IMR-90 (cell line): ENCODE results near the gene CISTR. TPM values are rescaled to one million over a fixed set of nuclear protein-coding genes. Genes with fewer than 3 reads are reported as not detected.

Experiments used
- ATAC-seq: fragments of 200-7000 bp; cut with Tn5 transposase; 2 replicates; pipeline ENCODE4 v1.9.1; 2020; ENCODE audit warnings: low read depth, mild to moderate bottlenecking, moderate library complexity
- BruUV-seq: library from RNA; stranded (reverse); fragments of 400-500 nt; replicated peaks from 2 replicates; lab custom pipeline; 2021; lab: Mats Ljungman, UMichigan
- CTCF ChIA-PET: fragments of 300-600 bp; formaldehyde crosslinking; extraction: SDS; loops from one replicate; lab custom pipeline; 2021; ENCODE audit warnings: antibody characterized with exemption; lab: Yijun Ruan, JAX
- POLR2A ChIA-PET: fragments of 300-600 bp; sonication (Branson Sonifier 250); formaldehyde crosslinking; loops from one replicate; lab custom pipeline; 2022; ENCODE audit warnings: antibody characterized with exemption; ENCODE audit not compliant: unreplicated experiment; lab: Charles Lee
- DNase-seq: peaks from one replicate; pipeline ENCODE4 v3.0.0; 2013
- H2AFZ ChIP-seq: replicated peaks from 2 replicates; pipeline ENCODE3; 2013; ENCODE audit warnings: low read length, mild to moderate bottlenecking; ENCODE audit not compliant: poor library complexity
- H2AK5ac ChIP-seq: 2 replicates; pipeline ENCODE4 v1.6.1; 2013; ENCODE audit warnings: low read depth, low read length, inconsistent platforms
- H2AK9ac ChIP-seq: replicated peaks from 2 replicates; pipeline ENCODE3; 2013; ENCODE audit warnings: mild to moderate bottlenecking, low read depth, low read length, moderate library complexity; ENCODE audit not compliant: poor library complexity
- H2BK120ac ChIP-seq: 2 replicates; pipeline ENCODE4 v1.6.1; 2013; ENCODE audit warnings: low read depth, low read length, inconsistent platforms
- H2BK15ac ChIP-seq: 3 replicates; pipeline ENCODE4 v1.6.1; 2013; ENCODE audit warnings: low read depth, low read length, inconsistent platforms
- H2BK20ac ChIP-seq: 2 replicates; pipeline ENCODE4 v1.6.1; 2013; ENCODE audit warnings: low read depth, mild to moderate bottlenecking, inconsistent platforms, low read length, moderate library complexity
- H2BK5ac ChIP-seq: 2 replicates; pipeline ENCODE4 v1.6.1; 2013; ENCODE audit warnings: mild to moderate bottlenecking, low read depth, low read length, inconsistent platforms; ENCODE audit not compliant: poor library complexity, severe bottlenecking
- H3K14ac ChIP-seq: replicated peaks from 2 replicates; pipeline ENCODE4 v1.6.1; 2013; ENCODE audit warnings: low read depth, low read length, inconsistent platforms
- H3K18ac ChIP-seq: 2 replicates; pipeline ENCODE4 v1.6.1; 2013; ENCODE audit warnings: low read depth, low read length, control low read depth
- H3K23ac ChIP-seq: 2 replicates; pipeline ENCODE4 v1.6.1; 2013; ENCODE audit warnings: low read depth, low read length, inconsistent platforms
- H3K27ac ChIP-seq: 2 replicates; pipeline ENCODE4 v1.5.1; 2013; ENCODE audit warnings: mild to moderate bottlenecking, control low read depth, low read length; ENCODE audit not compliant: insufficient read depth
- H3K27me3 ChIP-seq: 2 replicates; pipeline ENCODE4 v1.6.1; 2013; ENCODE audit warnings: low read length; ENCODE audit not compliant: control insufficient read depth, insufficient read depth
- H3K36me3 ChIP-seq: 2 replicates; pipeline ENCODE4 v1.6.1; 2013; ENCODE audit warnings: low read length, mixed read lengths; ENCODE audit not compliant: control insufficient read depth, insufficient read depth
- H3K4ac ChIP-seq: 2 replicates; pipeline ENCODE4 v1.6.1; 2013; ENCODE audit warnings: low read depth, low read length, inconsistent platforms
- H3K4me1 ChIP-seq: 2 replicates; pipeline ENCODE4 v1.6.1; 2013; ENCODE audit warnings: low read length, mixed read lengths; ENCODE audit not compliant: control insufficient read depth, insufficient read depth
- H3K4me2 ChIP-seq: 2 replicates; pipeline ENCODE4 v1.6.1; 2013; ENCODE audit warnings: low read depth, mild to moderate bottlenecking, control low read depth, low read length, moderate library complexity
- H3K4me3 ChIP-seq: 2 replicates; pipeline ENCODE4 v1.5.1; 2013; ENCODE audit warnings: low read depth, mild to moderate bottlenecking, control low read depth, low read length, moderate library complexity; ENCODE audit not compliant: insufficient read depth
- H3K56ac ChIP-seq: 2 replicates; pipeline ENCODE4 v1.6.1; 2013; ENCODE audit warnings: low read length, inconsistent platforms; ENCODE audit not compliant: insufficient read depth; ENCODE audit errors: extremely low read depth
- H3K79me1 ChIP-seq, 2 experiments: 2 replicates each; pipeline ENCODE4 v1.6.1; 2013; ENCODE audit warnings: low read length in 2 of 2, inconsistent platforms in 1 of 2, low read depth in 1 of 2
- H3K9ac ChIP-seq: 2 replicates; pipeline ENCODE4 v1.6.1; 2013; ENCODE audit warnings: low read depth, low read length, control low read depth
- H3K9me1 ChIP-seq: 2 replicates; pipeline ENCODE4 v1.6.1; 2013; ENCODE audit warnings: low read length, inconsistent platforms; ENCODE audit not compliant: insufficient read depth
- H3K9me3 ChIP-seq: 2 replicates; pipeline ENCODE4 v1.6.1; 2013; ENCODE audit warnings: low read length; ENCODE audit not compliant: control insufficient read depth, insufficient read depth
- H4K20me1 ChIP-seq: 2 replicates; pipeline ENCODE4 v1.6.1; 2013; ENCODE audit warnings: low read length, inconsistent platforms; ENCODE audit not compliant: insufficient read depth
- H4K5ac ChIP-seq: 2 replicates; pipeline ENCODE4 v1.6.1; 2013; ENCODE audit warnings: mild to moderate bottlenecking, low read depth, low read length, control low read depth
- H4K8ac ChIP-seq, 2 experiments: 2 replicates each; pipeline ENCODE4 v1.6.1; 2013; ENCODE audit warnings: low read depth in 2 of 2, low read length in 2 of 2, control low read depth in 1 of 2, inconsistent platforms in 1 of 2
- H4K91ac ChIP-seq: 2 replicates; pipeline ENCODE4 v1.6.1; 2013; ENCODE audit warnings: low read depth, low read length, inconsistent platforms; ENCODE audit not compliant: insufficient read depth
- BHLHE40 ChIP-seq: fragments of 150-350 bp; IDR thresholded peaks from 2 replicates; pipeline ENCODE4 v1.6.1; 2016; ENCODE audit warnings: mild to moderate bottlenecking, low read depth, low read length
- CEBPB ChIP-seq: IDR thresholded peaks from 2 replicates; pipeline ENCODE4 v1.6.1; 2012; ENCODE audit warnings: low read depth, low read length, improper control_type of control experiment
- CHD1 ChIP-seq: IDR thresholded peaks from 2 replicates; pipeline ENCODE4 v1.6.1; 2012; ENCODE audit warnings: low read depth, low read length, improper control_type of control experiment
- CTCF ChIP-seq: conservative IDR thresholded peaks from 2 replicates; pipeline ENCODE4 v1.5.1; 2012; ENCODE audit warnings: mild to moderate bottlenecking, low read depth, low read length, improper control_type of control experiment
- ELK1 ChIP-seq: fragments of 150-350 bp; IDR thresholded peaks from 2 replicates; pipeline ENCODE4 v1.6.1; 2016; ENCODE audit warnings: low read depth, mild to moderate bottlenecking, low read length, moderate library complexity, borderline replicate concordance
- FOS ChIP-seq: fragments of 150-350 bp; IDR thresholded peaks from 2 replicates; pipeline ENCODE4 v1.6.1; 2016; ENCODE audit warnings: low read depth, low read length
- MAFK ChIP-seq: IDR thresholded peaks from 2 replicates; pipeline ENCODE4 v1.6.1; 2012; ENCODE audit warnings: low read depth, low read length, improper control_type of control experiment
- MAZ ChIP-seq: IDR thresholded peaks from 2 replicates; pipeline ENCODE4 v1.6.1; 2012; ENCODE audit warnings: low read depth, mild to moderate bottlenecking, low read length, improper control_type of control experiment, moderate library complexity, borderline replicate concordance
- MXI1 ChIP-seq: IDR thresholded peaks from 2 replicates; pipeline ENCODE4 v1.6.1; 2012; ENCODE audit warnings: low read depth, mild to moderate bottlenecking, low read length, moderate library complexity, borderline replicate concordance
- NFE2L2 ChIP-seq: fragments of 150-350 bp; IDR thresholded peaks from 2 replicates; pipeline ENCODE4 v1.6.1; 2016; ENCODE audit warnings: low read depth, mild to moderate bottlenecking, low read length
- POLR2A ChIP-seq: IDR thresholded peaks from 2 replicates; pipeline ENCODE4 v1.6.1; 2012; ENCODE audit warnings: mild to moderate bottlenecking, low read depth, low read length
- RAD21 ChIP-seq: IDR thresholded peaks from 2 replicates; pipeline ENCODE4 v1.6.1; 2012; ENCODE audit warnings: low read length, improper control_type of control experiment
- RCOR1 ChIP-seq: IDR thresholded peaks from 2 replicates; pipeline ENCODE4 v1.6.1; 2012; ENCODE audit warnings: mild to moderate bottlenecking, low read length, improper control_type of control experiment; ENCODE audit not compliant: insufficient replicate concordance
- SMC3 ChIP-seq: fragments of 150-350 bp; IDR thresholded peaks from 2 replicates; pipeline ENCODE4 v1.6.1; 2016; ENCODE audit warnings: low read depth, mild to moderate bottlenecking, antibody characterized with exemption, low read length, moderate library complexity
- USF2 ChIP-seq: fragments of 150-350 bp; IDR thresholded peaks from 2 replicates; pipeline ENCODE4 v1.6.1; 2017; ENCODE audit warnings: mild to moderate bottlenecking, antibody characterized with exemption, low read length, low read depth
- WGBS, 2 experiments: methylation state at CpG; one replicate each; pipeline versions ENCODE4 v1.1.5 to v1.1.7; 2013; ENCODE audit warnings: missing lambda C conversion rate in 2 of 2; ENCODE audit not compliant: insufficient read length in 1 of 2; ENCODE audit errors: extremely low coverage in 2 of 2; 5-methylcytosine and 5-hydroxymethylcytosine counted together
- dilution Hi-C: fragments of 300-500 bp; cut with HindIII; formaldehyde crosslinking; loops from one replicate; pipeline ENCODE4 v1.14.3; 2018; ENCODE audit warnings: low sequenced_read_pairs; ENCODE audit not compliant: unreplicated experiment
- in situ Hi-C: fragments of 300-500 bp; cut with MboI; formaldehyde crosslinking; loops from 3 replicates; pipeline ENCODE4 v1.14.3; 2019; ENCODE audit warnings: low sequenced_read_pairs, inconsistent platforms, mixed read lengths
- intact Hi-C: fragments of 100-400 bp; cut with micrococcal nuclease; formaldehyde crosslinking; loops from 2 replicates; pipeline ENCODE4 v1.10.0; 2022
- polyA plus RNA-seq, 3 experiments: library from polyadenylated mRNA; depleted of rRNA; stranded (reverse); fragments of >200 nt; gene quantifications; 2 replicates each; pipeline ENCODE4 v1.2.3, GENCODE V29; 2012; ENCODE audit warnings: low replicate concordance in 1 of 3
- total RNA-seq: library from RNA; depleted of rRNA; stranded (reverse); fragments of >200 nt; gene quantifications from 2 replicates; pipeline ENCODE4 v1.2.3, GENCODE V29; 2012

CISTR gene
- total and polyA plus RNA-seq, 2 of the 4 experiments (the other 2 are of a cell fraction) = not detected

- BruUV-seq = no TSS peak
- ChIA-PET POLR2A (no interaction called here), CTCF (interaction anchor here (0.6 to 5.3 kb wide), 22 partner anchors 10 to 455 kb away, joined by 3 to 48 read pairs (median 5); partner anchors contain the start of gene CALCOCO1)
- no peak overlapping the region for H3K4ac ChIP-seq
- peak overlapping the region; percentile 20; the same call in 1 of the 2 replicates for H3K9ac ChIP-seq
- no peaks in the 10 kb centered on the region for H3K79me1 ChIP-seq
- H4K5ac ChIP-seq = no peak overlapping the region
- H3K14ac ChIP-seq = no peak overlapping the region
- in situ Hi-C loops = loop anchor here (10.0 kb wide), 1 partner anchor 202 kb away; no protein-coding TSS in a partner anchor
- H2BK15ac ChIP-seq = no peak overlapping the region
- WGBS, 2 experiments = no CpG with 5 or more reads among the region's 20 CpGs
- H3K4me1 ChIP-seq = peaks cover 4% of the 10 kb centered on the region; the same call in 1 of the 2 replicates
- peak overlapping the region in 1 of 2 experiments; percentile 67; a peak in 1 of 4 replicates for H4K8ac ChIP-seq
- no peak overlapping the region for H2AK9ac ChIP-seq
- H3K56ac ChIP-seq = no peak overlapping the region
- H2BK5ac ChIP-seq = no peak overlapping the region
- dilution Hi-C loops = no loop called here
- peak overlapping the region; percentile 86 for H2AFZ ChIP-seq
- intact Hi-C loops = loop anchor here (1.0 to 5.0 kb wide), 3 partner anchors 44 to 466 kb away; no protein-coding TSS in a partner anchor
- no peak overlapping the region for H3K4me3 ChIP-seq
- H3K9me1 ChIP-seq = no peaks in the 10 kb centered on the region
- DNase-seq = peak; percentile 87
- ATAC-seq = peak; percentile 96
- no peaks in the 10 kb centered on the region for H3K36me3 ChIP-seq
- peaks cover 70% of the 10 kb centered on the region for H3K27me3 ChIP-seq
- H2BK20ac ChIP-seq = no peak overlapping the region
- 0 out of 2 replicates have a peak overlapping the region, but pooled peaks have one; percentile 33 for H3K23ac ChIP-seq
- no peaks in the 10 kb centered on the region for H3K9me3 ChIP-seq
- no peak overlapping the region for H2AK5ac ChIP-seq
- H3K4me2 ChIP-seq = no peak overlapping the region
- H4K20me1 ChIP-seq = no peaks in the 10 kb centered on the region
- H4K91ac ChIP-seq = no peak overlapping the region
- H3K27ac ChIP-seq = no peak overlapping the region
- no peak overlapping the region for H3K18ac ChIP-seq
- H2BK120ac ChIP-seq = no peak overlapping the region
- 0 out of 2 replicates have a peak, but pooled peaks have one; percentile 7 for TF ChIP-seq FOS
- no peak for TF ChIP-seq CHD1
- TF ChIP-seq NFE2L2 = no peak; the same call in 1 of the 2 replicates
- TF ChIP-seq MAZ = peak; percentile 64
- TF ChIP-seq BHLHE40 = no peak
- TF ChIP-seq SMC3 = peak; percentile 99
- no peak for TF ChIP-seq USF2
- TF ChIP-seq ELK1 = no peak
- peak; percentile 93 for TF ChIP-seq RAD21
- TF ChIP-seq MXI1 = no peak
- peak; percentile 48 for TF ChIP-seq RCOR1
- TF ChIP-seq MAFK = 0 out of 2 replicates have a peak, but pooled peaks have one; percentile 36
- TF ChIP-seq POLR2A = 0 out of 2 replicates have a peak, but pooled peaks have one; percentile 39
- peak; percentile 100; the same call in 1 of the 2 replicates for TF ChIP-seq CTCF
- no peak for TF ChIP-seq CEBPB
These were observed 5.1 kb downstream of the CISTR start for GRCh38 chr12:53746592-53747092.
